Stimulated activated CD8-positive, alpha-beta memory T cell treated with anti-CD3 and anti-CD28 coated beads, Interleukin-2, amount 100 ng/mL, for 48 hours (primary cell): ENCODE data around the gene CDK6.
"Not testable (repeated sequence)": the region's sequence is repeated elsewhere in the genome, so short reads cannot be mapped to it uniquely, and the experiment has no call there.

Source experiments
- DNase-seq, 2 donors: peaks; one replicate each; pipeline ENCODE4 v3.0.0-alpha.2; 2020; ENCODE audit warnings: low read depth in 2 of 2

CDK6 gene

GRCh38 chr7:92836489-92836999, at the start of gene CDK6:
TSS of gene CDK6 (minus strand) at chr7:92836573. CDS start at chr7:92833323, 3,250 bp downstream.
- DNase-seq = peak; percentile 58 to 62

DNA sequence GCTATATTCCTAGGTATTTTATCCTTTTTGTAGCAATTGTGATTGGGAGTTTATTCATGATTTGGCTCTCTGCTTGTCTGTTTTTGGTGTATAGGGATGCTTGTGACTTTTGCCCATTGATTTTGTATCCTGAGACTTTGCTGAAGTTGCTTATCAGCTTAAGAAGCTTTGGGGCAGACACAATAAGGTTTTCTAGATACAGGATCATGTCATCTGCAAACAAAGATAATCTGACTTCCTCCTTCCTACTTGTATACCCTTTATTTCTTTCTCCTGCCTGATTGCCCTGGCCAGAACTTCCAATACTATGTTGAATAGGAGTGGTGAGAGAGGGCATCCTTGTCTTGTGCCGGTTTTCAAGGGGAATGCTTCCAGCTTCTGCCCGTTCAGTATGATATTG, 49.7 kb upstream of the CDK6 start:
- not testable (repeated sequence) for DNase-seq

DNA sequence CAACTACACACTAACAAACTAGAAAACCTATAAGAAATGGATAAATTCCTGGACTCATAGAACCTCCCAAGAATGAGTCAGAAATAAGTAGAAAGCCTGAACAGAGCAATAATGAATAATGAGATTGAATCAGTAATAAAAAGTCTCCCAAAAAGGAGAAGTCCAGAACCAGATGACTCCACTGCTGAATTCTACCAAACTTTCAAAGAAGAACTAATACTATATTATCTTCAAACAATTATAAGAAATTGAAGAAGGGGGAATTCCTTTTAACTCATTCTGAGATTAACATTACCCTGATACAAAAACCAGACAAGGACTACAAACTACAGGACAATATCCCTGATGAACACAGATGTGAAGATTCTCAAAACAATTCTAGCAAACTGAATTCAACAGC, 47.8 kb upstream of the CDK6 start:
- DNase-seq = no peak

- no peak for DNase-seq
Measured at GRCh38 chr7:92882760-92883159, 46.4 kb upstream of the CDK6 start.

GRCh38 chr7:92881091-92881485, 44.7 kb upstream of the CDK6 start:
- no peak for DNase-seq

- DNase-seq = no peak
Measured at GRCh38 chr7:92880212-92881090, 44.1 kb upstream of the CDK6 start.

GRCh38 chr7:92877367-92877766, 41.0 kb upstream of the CDK6 start:
- DNase-seq = no peak

- no peak for DNase-seq
Measured at GRCh38 chr7:92876836-92877235, 40.5 kb upstream of the CDK6 start.

DNA sequence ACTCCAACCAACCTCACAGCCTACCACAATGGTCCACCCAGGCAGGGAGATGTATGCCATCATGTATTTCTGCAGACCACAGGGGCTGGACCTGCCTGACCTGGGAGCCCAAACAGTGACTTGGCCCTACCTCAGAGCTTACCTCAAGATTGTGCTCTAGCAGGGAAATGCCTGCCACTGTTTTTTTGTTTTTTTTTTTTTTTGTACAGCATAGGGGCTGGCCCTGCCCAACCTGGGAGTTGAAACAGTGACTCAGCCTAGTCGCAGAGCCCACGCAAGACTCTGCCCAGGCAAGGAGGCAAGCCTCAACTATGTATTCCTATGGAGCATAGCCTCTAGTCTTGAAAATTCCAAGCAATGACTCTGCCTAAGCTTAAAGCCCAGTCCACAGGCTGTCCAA, 39.3 kb upstream of the CDK6 start:
- DNase-seq = no peak

DNA sequence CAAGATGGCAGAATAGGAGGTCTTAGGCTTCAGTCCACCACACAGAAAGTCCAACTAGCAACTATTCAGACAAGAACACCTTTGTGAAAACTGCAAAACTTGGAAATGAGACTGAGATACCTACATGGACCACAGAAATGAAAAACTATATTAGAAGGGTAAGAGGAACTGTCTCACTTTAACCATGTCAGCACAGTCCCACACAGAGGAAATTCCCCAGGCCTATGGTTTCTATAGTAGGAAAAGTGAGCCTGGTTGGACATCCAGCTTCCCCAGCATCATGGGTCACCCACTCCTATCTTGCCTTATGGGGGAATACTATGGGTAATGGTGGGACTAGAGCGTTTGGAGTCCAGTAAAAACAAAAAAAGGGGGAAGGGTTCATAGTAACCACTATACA, 38.8 kb upstream of the CDK6 start:
- no peak for DNase-seq

- DNase-seq = no peak
Measured at GRCh38 chr7:92874567-92874966, 38.2 kb upstream of the CDK6 start.

- DNase-seq = no peak
Measured at GRCh38 chr7:92873776-92874175, 37.4 kb upstream of the CDK6 start.

- DNase-seq = no peak
Measured at GRCh38 chr7:92872701-92873100, 36.3 kb upstream of the CDK6 start.

GRCh38 chr7:92868683-92869293, 32.4 kb upstream of the CDK6 start:
- DNase-seq = no peak

GRCh38 chr7:92864169-92864568, 27.8 kb upstream of the CDK6 start:
- DNase-seq = not testable (repeated sequence)

DNA sequence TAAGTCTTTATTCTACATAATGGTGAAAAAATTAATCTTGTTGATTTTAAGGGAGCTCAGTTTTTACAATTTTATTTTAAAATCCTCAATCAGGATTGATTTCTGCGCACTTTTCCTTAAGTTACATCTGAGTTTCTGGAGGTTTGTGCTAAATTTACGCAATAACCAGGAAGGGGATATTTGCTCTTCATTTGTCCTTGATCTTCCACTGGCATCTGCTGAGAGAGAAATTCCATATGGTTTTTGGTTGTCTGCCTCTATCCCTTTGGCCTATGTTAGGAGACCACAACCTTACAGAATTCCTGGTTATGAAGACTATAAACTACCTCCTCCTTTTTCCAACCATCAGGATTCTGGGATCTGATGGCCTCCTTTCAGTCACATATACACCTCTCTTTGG, 20.1 kb upstream of the CDK6 start:
- DNase-seq = no peak

- no peak for DNase-seq
Measured at GRCh38 chr7:92854501-92855238, 18.3 kb upstream of the CDK6 start.

GRCh38 chr7:92851732-92852131, 15.4 kb upstream of the CDK6 start:
- no peak for DNase-seq

GRCh38 chr7:92850516-92850915, 14.1 kb upstream of the CDK6 start:
- DNase-seq = no peak

- no peak for DNase-seq
Measured at GRCh38 chr7:92849322-92849721, 12.9 kb upstream of the CDK6 start.

DNA sequence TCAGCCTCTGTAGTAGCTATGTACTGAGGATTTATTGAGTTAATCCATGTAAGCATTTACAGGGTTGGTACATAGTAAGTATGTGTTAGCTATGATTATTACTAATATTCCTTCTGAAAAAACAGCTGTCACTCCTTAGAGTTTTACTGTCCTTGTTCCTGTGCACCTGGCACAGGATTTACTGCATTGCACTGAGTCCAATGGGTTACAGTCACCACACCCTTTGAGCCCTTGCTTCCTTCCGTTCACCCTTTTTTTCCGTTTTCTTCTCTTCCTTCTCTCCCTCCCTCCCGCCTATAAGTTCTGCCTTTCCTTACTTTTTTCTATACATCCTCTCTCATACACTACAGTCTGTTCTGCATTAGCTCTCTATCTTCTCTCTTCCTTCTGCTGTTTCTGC, 12.5 kb upstream of the CDK6 start:
- no peak for DNase-seq

GRCh38 chr7:92848441-92848840, 12.1 kb upstream of the CDK6 start:
- no peak for DNase-seq
